K562 (cell line): ENCODE results near the gene EPC2. TPM values are rescaled to one million over a fixed set of nuclear protein-coding genes. Genes with fewer than 3 reads are reported as not detected.

ENCODE experiments used
- ARID1B ChIP-seq: fragments of 450-650 bp; IDR thresholded peaks from 2 replicates; pipeline ENCODE4 v1.6.1; 2016; ENCODE audit warnings: antibody characterized with exemption, mild to moderate bottlenecking, inconsistent platforms
- BACH1 ChIP-seq: fragments of 200-800 bp; sonication (Bioruptor generic); IDR thresholded peaks from 2 replicates; pipeline ENCODE4 v1.6.1; 2016; ENCODE audit warnings: missing genetic modification characterization, missing compliant biosample characterization
- CEBPB ChIP-seq: fragments of 450-650 bp; IDR thresholded peaks from 2 replicates; pipeline ENCODE4 v1.6.1; 2016; ENCODE audit warnings: missing genetic modification characterization, missing compliant biosample characterization
- CUX1 ChIP-seq: fragments of 200-800 bp; sonication (Bioruptor generic); IDR thresholded peaks from 2 replicates; pipeline ENCODE4 v1.6.1; 2016; ENCODE audit warnings: missing genetic modification characterization, missing compliant biosample characterization
- DIDO1 ChIP-seq: fragments of 450-650 bp; IDR thresholded peaks from 2 replicates; pipeline ENCODE4 v1.6.1; 2016; ENCODE audit warnings: low read depth, missing biosample characterization, missing genetic modification characterization
- ETV5 ChIP-seq: sonication (generic); formaldehyde crosslinking; IDR thresholded peaks from 2 replicates; pipeline ENCODE4 v1.4.0; 2020; ENCODE audit warnings: low read depth, mild to moderate bottlenecking, missing genetic modification reagents
- ETV6 ChIP-seq, 3 experiments: fragments of 150-350 bp in 1 of 3; sonication (generic) in 1 of 3; formaldehyde crosslinking in 1 of 3; IDR thresholded peaks; 2 replicates each; pipeline versions ENCODE4 v1.6.1 to v1.8.0; 2014 to 2022; ENCODE audit warnings: borderline replicate concordance in 2 of 3, low read depth in 2 of 3, antibody characterized with exemption in 1 of 3, low read length in 1 of 3, mild to moderate bottlenecking in 1 of 3, missing genetic modification reagents in 1 of 3
- GATAD2B ChIP-seq: fragments of 450-650 bp; IDR thresholded peaks from 2 replicates; pipeline ENCODE4 v1.6.1; 2017; ENCODE audit warnings: mild to moderate bottlenecking, borderline replicate concordance
- HES1 ChIP-seq: fragments of 450-650 bp; IDR thresholded peaks from 2 replicates; pipeline ENCODE4 v1.6.1; 2016; ENCODE audit warnings: low read depth, mild to moderate bottlenecking, moderate library complexity
- JUNB ChIP-seq: fragments of 450-650 bp; formaldehyde crosslinking; conservative IDR thresholded peaks from 2 replicates; pipeline ENCODE4 v1.4.0; 2020; ENCODE audit warnings: mild to moderate bottlenecking
- L3MBTL2 ChIP-seq: fragments of 450-650 bp; IDR thresholded peaks from 2 replicates; pipeline ENCODE4 v1.6.1; 2016; ENCODE audit warnings: mild to moderate bottlenecking, moderate library complexity
- MAFG ChIP-seq: fragments of 450-650 bp; conservative IDR thresholded peaks from 2 replicates; pipeline ENCODE4 v1.6.1; 2016; ENCODE audit warnings: missing genetic modification characterization, missing compliant biosample characterization
- MAX ChIP-seq: sonication (generic); formaldehyde crosslinking; IDR thresholded peaks from 2 replicates; pipeline ENCODE4 v1.9.0; 2022; ENCODE audit warnings: mild to moderate bottlenecking, missing genetic modification reagents
- MEIS2 ChIP-seq: fragments of 450-650 bp; IDR thresholded peaks from 2 replicates; pipeline ENCODE4 v1.6.1; 2014; ENCODE audit warnings: mild to moderate bottlenecking; ENCODE audit not compliant: partially characterized antibody
- NR2C2 ChIP-seq, 2 experiments: fragments of 200-800 bp in 1 of 2; sonication (Bioruptor generic) in 1 of 2; sonication (generic) in 1 of 2; formaldehyde crosslinking in 1 of 2; IDR thresholded peaks; 2 replicates each; pipeline versions ENCODE4 v1.6.1 to v1.8.0; 2016 to 2022; ENCODE audit warnings: mild to moderate bottlenecking in 1 of 2, missing compliant biosample characterization in 1 of 2, missing genetic modification characterization in 1 of 2, missing genetic modification reagents in 1 of 2
- SP2 ChIP-seq: IDR thresholded peaks from 2 replicates; pipeline ENCODE4 v1.6.1; 2011; ENCODE audit warnings: mild to moderate bottlenecking, low read depth, low read length, moderate library complexity; ENCODE audit not compliant: poor library complexity, severe bottlenecking; ENCODE audit errors: extremely low read depth
- TAL1 ChIP-seq: fragments of 450-650 bp; IDR thresholded peaks from 2 replicates; pipeline ENCODE4 v1.6.1; 2016; ENCODE audit warnings: mild to moderate bottlenecking
- polyA plus RNA-seq, 8 experiments: library from polyadenylated mRNA; depleted of rRNA in 4 of 8; stranded (reverse) in 5 of 8; unstranded in 3 of 8; fragments of >200 nt; fragmentation: Nextera tagmentation in 2 of 8; fragmentation: Illumina TruSeq in 1 of 8; extraction: Ambion mirVana in 2 of 8; extraction: Trizol in 1 of 8; gene quantifications; 2 replicates each; pipeline versions ENCODE4 v1.2.1 to v1.2.3, GENCODE V29; 2011 to 2014; ENCODE audit warnings: inconsistent platforms in 1 of 8, missing spikeins in 1 of 8
- total RNA-seq, 7 experiments: library from RNA; depleted of rRNA in 6 of 7; stranded (reverse); fragments of >200 nt in 6 of 7; fragmentation: Illumina TruSeq in 2 of 7; extraction: Trizol in 2 of 7; gene quantifications; 2 replicates each; pipeline versions ENCODE4 v1.2.1 to v1.2.3, GENCODE V29; 2011 to 2021; ENCODE audit warnings: low replicate concordance in 1 of 7
- TF ChIP-seq, protein P1 (sequence below): sonication (generic); formaldehyde crosslinking; IDR thresholded peaks from 2 replicates; pipeline ENCODE4 v1.8.0; 2022; ENCODE audit warnings: mild to moderate bottlenecking, missing genetic modification reagents

Gene EPC2
- total and polyA plus RNA-seq, 9 of the 15 experiments (the other 6 are each of a cell fraction or from before 2014, with no cell fraction given), result 7.0 to 35.8 (median 29.1) TPM

GRCh38 chr2:148614322-148615049 lies 30.1 kb upstream of the EPC2 start (continued):
- TF ChIP-seq CUX1 (CRISPR knock-in tag) (0 out of 2 replicates have a peak, but pooled peaks have one; percentile 72), MEIS2 (peak; percentile 23), GATAD2B (no peak), HES1 (peak; percentile 23; the same call in 1 of the 2 replicates), DIDO1 (tag) (peak; percentile 40), L3MBTL2 (peak; percentile 81), TAL1 (peak; percentile 23; the same call in 1 of the 2 replicates), ETV6 (IDR thresholded peaks at IDR 0.05; ENCODE audit: borderline replicate concordance in 1 of 2, low read depth in 2 of 2, low read length in 1 of 2) (no peak), ETV6 (CRISPR knock-in tag; IDR thresholded peaks at IDR 0.05; ENCODE audit: borderline replicate concordance) (no peak), MAX (CRISPR knock-in tag) (peak; percentile 90), JUNB (CRISPR knock-in tag) (no peak), SP2 (no peak), ARID1B (peak; percentile 53), NR2C2 (CRISPR knock-in tag; IDR thresholded peaks at IDR 0.05) (no peak), NR2C2 (tag; IDR thresholded peaks at IDR 0.05) (peak; percentile 63), CEBPB (peak; percentile 30; the same call in 1 of the 2 replicates), ETV5 (0 out of 2 replicates have a peak, but pooled peaks have one; percentile 34), MAFG (tag) (peak; percentile 77), BACH1 (peak; percentile 66; the same call in 1 of the 2 replicates)
- TF ChIP-seq, protein P1, sequence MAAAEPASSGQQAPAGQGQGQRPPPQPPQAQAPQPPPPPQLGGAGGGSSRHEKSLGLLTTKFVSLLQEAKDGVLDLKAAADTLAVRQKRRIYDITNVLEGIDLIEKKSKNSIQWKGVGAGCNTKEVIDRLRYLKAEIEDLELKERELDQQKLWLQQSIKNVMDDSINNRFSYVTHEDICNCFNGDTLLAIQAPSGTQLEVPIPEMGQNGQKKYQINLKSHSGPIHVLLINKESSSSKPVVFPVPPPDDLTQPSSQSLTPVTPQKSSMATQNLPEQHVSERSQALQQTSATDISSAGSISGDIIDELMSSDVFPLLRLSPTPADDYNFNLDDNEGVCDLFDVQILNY (CRISPR knock-in tag), result no peak
